Ammon's horn (tissue), 1 donor: ENCODE measurements around the gene CHTF8.

Source experiments
- DNase-seq: peaks from one replicate; pipeline ENCODE4 v3.0.0-alpha.2; 2016; ENCODE audit warnings: low spot score

Gene CHTF8

DNA sequence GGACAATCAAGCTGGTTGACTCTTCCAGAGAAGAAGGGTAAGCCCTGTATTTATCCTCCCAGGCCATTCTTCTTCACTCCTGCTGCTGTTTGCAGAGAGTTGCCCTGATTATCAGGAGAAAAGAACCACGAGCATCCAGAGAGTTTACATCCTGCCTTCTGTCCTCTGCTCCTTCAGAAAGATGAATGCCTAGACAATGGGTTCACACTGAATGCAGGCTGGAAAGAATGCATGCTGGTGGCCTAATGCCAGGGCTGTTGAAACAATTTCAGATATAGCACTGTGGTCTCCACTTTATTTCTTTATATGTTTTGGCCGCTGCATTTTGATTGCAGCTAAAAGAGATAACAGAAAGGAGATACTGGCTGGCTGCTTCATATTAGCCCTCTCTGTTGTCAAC lies 48.1 kb downstream of the CHTF8 start:
- no peak for DNase-seq

DNA sequence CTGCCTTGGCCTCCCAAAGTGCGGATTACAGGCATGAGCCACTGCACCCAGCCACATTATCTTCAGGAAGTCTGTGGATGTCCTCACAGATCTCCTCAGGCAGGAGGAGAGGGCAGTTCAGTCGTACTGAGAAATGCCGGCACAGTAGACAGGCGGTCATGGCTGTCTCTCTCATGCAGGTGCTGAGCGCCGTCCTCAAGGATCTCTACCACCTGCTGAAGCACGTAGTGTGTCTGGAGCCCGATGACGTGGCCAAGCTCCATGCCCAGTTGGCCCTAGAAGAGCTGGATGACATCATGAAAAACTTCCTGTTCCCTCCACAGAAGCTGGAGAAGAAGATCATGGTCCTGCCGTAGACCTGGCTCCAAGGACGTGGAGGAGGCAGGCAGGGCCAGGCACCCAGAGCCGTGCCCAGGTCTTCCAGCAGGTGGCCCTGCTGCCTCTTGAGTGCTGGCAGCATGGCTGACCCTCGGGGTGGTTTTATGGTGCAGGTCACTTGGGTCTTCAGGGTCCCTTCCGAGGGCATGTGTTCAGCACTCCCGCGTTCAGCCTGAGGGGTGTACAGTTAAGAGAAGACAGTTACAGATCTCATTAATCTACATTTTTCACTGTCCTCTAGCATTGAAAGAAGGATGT lies 49.0 kb downstream of the CHTF8 start:
- DNase-seq = no peak

DNA sequence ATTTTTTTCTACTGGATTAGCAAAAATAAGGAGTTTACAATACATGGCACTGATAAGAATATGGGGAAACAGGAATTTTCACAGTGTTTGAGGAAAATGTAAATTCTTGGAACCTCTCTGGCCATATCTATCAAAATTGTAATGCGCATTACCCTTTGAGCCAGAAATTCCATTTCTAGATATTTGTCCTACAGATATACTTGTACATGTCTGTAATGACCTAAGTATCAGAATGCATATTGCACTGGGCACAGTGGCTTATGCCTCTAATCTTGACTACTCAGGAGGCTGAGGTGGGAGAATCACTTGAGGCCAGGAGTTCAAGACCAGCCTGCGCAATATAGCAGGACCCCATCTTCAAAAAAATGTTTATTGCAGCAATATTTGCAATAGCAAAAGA lies 52.7 kb downstream of the CHTF8 start:
- no peak for DNase-seq

DNA sequence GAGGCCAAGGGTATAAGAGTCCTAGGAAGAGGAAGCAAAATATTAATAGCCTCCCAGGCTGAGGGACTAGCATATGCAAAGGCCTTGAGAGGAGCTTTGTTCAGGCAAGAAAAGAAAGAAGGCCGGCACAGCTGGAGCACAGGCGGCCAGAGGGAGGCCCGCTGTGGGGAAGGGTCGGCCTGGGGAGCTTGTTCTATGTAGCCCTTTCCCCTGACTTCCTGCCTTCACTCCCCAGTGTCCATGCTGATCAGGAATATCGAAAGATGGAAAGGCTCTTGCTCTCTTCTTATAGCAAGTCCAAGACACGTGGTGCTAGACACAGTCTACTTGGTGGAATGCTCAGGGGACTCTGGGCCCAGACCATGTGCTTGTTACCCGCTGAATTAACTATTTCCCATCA lies 54.3 kb downstream of the CHTF8 start:
- DNase-seq = no peak

DNA sequence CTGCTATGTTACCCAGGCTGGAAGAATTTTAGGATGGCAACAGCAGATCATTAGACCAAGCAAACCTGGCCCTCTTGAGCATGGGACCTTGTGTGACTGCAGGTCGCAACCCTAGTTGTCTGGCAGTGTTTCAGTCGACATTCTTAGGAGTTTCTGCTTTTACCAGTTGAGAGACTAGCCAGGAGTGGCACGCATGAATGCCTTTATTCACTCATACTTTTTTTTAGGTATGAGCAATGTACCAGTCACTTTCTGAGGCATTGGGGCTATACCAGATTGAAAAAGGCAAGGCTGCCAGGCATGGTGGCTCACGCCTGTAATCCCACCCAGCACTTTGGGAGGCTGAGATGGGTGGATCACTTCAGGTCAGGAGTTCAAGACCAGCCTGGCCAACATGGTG lies 55.1 kb downstream of the CHTF8 start:
- no peak for DNase-seq

DNA sequence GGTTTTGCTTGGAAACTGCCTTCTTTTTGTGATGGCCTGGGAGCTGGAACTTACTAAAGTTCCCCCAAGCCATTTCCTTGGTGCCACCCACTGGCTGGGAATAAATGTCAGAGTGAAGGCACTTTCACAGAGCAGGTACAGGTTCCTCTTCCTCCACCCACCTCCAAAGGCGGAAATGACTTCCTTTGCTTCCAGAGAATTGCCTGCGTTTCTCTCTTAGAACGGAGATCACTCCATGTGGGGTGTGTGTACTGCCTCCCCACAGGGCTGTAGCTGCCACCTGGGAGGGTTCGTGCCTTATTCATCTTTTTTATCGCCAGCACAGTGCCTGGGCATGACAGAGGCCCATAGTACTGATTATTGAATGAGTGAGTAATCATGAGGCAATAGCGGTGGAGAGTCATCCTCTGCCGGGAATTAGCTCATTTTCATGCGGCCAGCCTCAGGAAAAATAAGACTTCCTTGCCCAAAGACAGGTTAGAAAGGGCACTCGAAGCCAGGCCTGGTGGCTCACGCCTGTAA lies 59.1 kb downstream of the CHTF8 start:
- no peak for DNase-seq

DNA sequence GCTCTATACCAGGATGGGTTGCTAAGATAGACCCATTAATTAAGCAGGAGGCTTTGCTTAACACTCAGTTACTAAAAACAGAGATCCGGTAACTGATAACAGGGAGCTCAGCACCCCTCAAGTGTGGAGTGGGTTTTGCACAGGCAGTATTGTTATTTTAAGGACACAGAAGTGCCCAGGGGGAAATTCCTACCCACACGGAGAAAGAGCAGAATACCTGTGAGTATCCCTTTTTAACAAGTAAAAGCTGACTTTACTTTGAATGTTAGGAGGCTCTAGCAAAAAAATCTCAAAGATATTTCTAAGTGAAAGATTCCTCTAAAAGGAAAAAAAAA lies 59.8 kb downstream of the CHTF8 start:
- DNase-seq = no peak

DNA sequence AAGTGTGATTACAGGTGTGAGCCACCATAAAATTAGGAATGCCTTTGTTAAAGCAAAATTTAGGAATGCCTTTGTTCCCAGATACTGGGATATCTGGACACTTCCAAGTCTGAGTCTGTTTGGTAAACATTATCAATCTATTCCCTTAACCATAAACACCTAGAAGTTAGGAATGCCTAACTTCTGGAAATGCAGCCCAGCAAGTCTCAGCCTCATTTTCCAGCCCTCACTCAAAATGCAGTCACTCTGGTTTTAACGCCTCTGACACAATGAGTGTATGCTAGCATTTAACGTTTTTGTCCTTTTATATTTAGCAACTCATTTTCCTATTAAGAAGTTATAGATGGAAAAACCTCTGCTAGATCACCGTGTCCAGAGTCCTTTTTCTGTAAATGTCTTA lies 61.4 kb downstream of the CHTF8 start:
- no peak for DNase-seq

DNA sequence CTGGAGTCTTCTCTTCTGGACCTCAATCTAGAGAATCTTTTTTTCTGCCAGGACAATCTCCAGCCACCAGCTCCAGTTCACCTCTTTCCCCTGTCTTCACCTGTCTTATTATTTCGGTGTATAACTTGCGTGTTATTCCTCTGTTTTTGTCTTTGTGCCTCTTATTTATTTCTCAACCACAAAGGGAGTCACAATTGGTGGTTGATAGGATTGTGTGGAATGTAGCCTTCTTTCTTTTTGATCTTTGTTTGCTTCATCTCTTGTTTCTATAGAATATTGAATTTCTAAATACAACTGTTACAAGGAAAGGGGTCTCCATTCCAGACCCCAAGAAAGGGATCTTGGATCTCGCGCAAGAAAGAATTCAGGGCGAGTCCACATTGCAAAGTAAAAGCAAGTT lies 62.9 kb downstream of the CHTF8 start:
- DNase-seq = no peak
